ENCODE results near the gene CPVL.

GRCh38 chr7:28992798-28993197, 153.5 kb downstream of the CPVL start:
- TF ChIP-seq POLR2A (IDR thresholded peaks at IDR 0.05) (no peak), CTCF (IDR thresholded peaks at IDR 0.05) (no peak)

Measured in heart left ventricle (tissue), 13 donors.